Loucy (cell line): ENCODE results near the gene ACAA1.

Experiments used
- EZH2phosphoT487 ChIP-seq: fragments of 200-600 bp; IDR thresholded peaks from 2 replicates; pipeline ENCODE4 v1.6.1; 2018; ENCODE audit warnings: antibody characterized with exemption, mild to moderate bottlenecking, moderate library complexity, borderline replicate concordance
- TF ChIP-seq, protein P1 (sequence below): fragments of 200-600 bp; sonication (generic); conservative IDR thresholded peaks from 2 replicates; pipeline ENCODE4 v1.5.1; 2014; ENCODE audit warnings: mild to moderate bottlenecking, antibody characterized with exemption, low read length

DNA sequence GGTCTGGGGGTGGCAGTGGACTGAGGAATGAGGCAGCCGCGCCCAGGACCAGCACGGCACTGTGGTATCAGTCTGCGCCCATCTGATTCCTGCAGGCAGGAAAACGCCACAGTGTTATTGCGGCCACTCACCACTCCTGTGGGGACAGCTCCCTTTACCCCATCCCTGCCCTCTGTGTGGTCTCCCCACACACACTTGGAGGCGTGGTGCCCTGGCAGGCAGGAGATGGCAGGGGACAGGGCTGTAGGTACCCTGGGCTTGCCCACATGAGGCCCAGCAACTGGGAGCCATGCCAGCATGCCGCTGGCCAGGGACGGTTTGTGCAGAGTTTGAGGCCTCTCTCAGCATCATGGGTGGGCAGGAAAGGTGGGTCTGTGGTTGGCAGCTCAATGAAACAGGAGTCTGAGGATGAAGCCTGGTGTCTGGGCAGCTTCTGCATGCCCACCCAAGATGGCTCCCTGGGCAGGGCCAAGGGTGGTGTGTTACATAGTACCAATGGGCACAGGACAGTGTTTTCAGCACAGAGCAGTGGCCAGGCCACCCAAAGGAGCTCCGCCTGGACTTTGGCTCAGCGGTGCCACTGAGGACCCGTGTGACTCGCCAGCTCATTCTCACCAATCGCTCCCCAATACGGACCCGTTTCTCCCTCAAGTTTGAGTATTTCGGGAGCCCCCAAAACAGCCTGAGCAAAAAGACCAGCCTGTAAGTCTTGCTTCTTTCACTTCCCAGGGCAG is 27.2 kb downstream of the ACAA1 start:
- no peak for TF ChIP-seq EZH2phosphoT487
- TF ChIP-seq, protein P1, sequence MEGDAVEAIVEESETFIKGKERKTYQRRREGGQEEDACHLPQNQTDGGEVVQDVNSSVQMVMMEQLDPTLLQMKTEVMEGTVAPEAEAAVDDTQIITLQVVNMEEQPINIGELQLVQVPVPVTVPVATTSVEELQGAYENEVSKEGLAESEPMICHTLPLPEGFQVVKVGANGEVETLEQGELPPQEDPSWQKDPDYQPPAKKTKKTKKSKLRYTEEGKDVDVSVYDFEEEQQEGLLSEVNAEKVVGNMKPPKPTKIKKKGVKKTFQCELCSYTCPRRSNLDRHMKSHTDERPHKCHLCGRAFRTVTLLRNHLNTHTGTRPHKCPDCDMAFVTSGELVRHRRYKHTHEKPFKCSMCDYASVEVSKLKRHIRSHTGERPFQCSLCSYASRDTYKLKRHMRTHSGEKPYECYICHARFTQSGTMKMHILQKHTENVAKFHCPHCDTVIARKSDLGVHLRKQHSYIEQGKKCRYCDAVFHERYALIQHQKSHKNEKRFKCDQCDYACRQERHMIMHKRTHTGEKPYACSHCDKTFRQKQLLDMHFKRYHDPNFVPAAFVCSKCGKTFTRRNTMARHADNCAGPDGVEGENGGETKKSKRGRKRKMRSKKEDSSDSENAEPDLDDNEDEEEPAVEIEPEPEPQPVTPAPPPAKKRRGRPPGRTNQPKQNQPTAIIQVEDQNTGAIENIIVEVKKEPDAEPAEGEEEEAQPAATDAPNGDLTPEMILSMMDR, result no peak
